Breast epithelium (tissue), 3 donors: ENCODE data around the gene GALNT7.

Source experiments
- POLR2A ChIP-seq: fragments of 450-650 bp; IDR thresholded peaks from one replicate; pipeline ENCODE4 v1.6.1; 2016; ENCODE audit warnings: antibody characterized with exemption, mild to moderate bottlenecking, moderate library complexity
- TF ChIP-seq, protein P1 (sequence below), 3 donors: fragments of 450-650 bp; IDR thresholded peaks; one replicate each; pipeline ENCODE4 v1.5.1; 2016 to 2017; ENCODE audit warnings: antibody characterized with exemption in 3 of 3, mild to moderate bottlenecking in 3 of 3, moderate library complexity in 3 of 3

DNA sequence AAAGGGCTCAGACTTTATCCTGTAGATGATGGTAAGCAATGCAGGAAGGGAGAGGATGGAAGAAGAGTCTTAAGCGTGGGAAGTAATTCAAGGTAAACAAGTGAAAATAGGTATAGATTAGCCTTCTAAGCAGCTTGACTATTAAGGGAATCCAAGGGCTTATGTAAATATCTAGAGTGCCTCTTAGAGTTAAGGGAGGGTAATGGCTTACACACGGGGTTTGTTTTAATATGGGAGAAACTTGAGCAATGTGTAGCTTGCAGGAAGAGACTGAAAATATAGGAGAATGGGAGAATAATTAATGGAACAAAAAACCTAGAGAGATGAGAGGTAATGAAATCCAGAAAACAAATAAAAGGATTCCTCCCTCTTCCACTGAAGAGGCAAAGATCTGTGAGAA, 189.3 kb downstream of the GALNT7 start:
- TF ChIP-seq, protein P1, sequence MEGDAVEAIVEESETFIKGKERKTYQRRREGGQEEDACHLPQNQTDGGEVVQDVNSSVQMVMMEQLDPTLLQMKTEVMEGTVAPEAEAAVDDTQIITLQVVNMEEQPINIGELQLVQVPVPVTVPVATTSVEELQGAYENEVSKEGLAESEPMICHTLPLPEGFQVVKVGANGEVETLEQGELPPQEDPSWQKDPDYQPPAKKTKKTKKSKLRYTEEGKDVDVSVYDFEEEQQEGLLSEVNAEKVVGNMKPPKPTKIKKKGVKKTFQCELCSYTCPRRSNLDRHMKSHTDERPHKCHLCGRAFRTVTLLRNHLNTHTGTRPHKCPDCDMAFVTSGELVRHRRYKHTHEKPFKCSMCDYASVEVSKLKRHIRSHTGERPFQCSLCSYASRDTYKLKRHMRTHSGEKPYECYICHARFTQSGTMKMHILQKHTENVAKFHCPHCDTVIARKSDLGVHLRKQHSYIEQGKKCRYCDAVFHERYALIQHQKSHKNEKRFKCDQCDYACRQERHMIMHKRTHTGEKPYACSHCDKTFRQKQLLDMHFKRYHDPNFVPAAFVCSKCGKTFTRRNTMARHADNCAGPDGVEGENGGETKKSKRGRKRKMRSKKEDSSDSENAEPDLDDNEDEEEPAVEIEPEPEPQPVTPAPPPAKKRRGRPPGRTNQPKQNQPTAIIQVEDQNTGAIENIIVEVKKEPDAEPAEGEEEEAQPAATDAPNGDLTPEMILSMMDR (IDR thresholded peaks at IDR 0.05): no peak
- no peak for TF ChIP-seq POLR2A
